Chondrocyte (in vitro differentiated cells): Measurements from ENCODE around the gene CADM1. TPM values are rescaled to one million over a fixed set of nuclear protein-coding genes. Genes with fewer than 3 reads are reported as not detected.
A peak's percentile ranks its signal among the peaks of the same experiment; 100 is the strongest.

Source experiments
- DNase-seq: peaks from one replicate; pipeline ENCODE4 v3.0.0; 2021; ENCODE audit warnings: mixed read lengths, low spot score
- H3K27ac Mint-ChIP-seq: one replicate; pipeline ENCODE4 v1.8.0; 2021; ENCODE audit warnings: mild to moderate bottlenecking, moderate library complexity, mixed read lengths; ENCODE audit not compliant: unreplicated experiment
- H3K27me3 Mint-ChIP-seq: 2 replicates; pipeline ENCODE4 v1.8.0; 2021; ENCODE audit warnings: low read depth, mixed read lengths
- H3K36me3 Mint-ChIP-seq: 2 replicates; pipeline ENCODE4 v1.8.0; 2021; ENCODE audit warnings: low read depth, mixed read lengths
- H3K4me1 Mint-ChIP-seq: 2 replicates; pipeline ENCODE4 v1.8.0; 2021; ENCODE audit warnings: low read depth, mild to moderate bottlenecking, mixed read lengths
- H3K4me3 Mint-ChIP-seq: one replicate; pipeline ENCODE4 v1.8.0; 2021; ENCODE audit warnings: mild to moderate bottlenecking, moderate library complexity, mixed read lengths; ENCODE audit not compliant: unreplicated experiment
- H3K9me3 Mint-ChIP-seq: 2 replicates; pipeline ENCODE4 v1.8.0; 2021; ENCODE audit warnings: low read depth, mixed read lengths
- CTCF ChIP-seq: fragments of 200-600 bp; sonication (generic); IDR thresholded peaks from 2 replicates; pipeline ENCODE4 v1.5.0; 2021; ENCODE audit warnings: antibody characterized with exemption, mild to moderate bottlenecking, moderate library complexity
- total RNA-seq: library from RNA; stranded (reverse); gene quantifications from 3 replicates; pipeline ENCODE4 v1.2.1, GENCODE V29; 2021

Gene CADM1
- total RNA-seq, 1 donor from 2014 or later = 29.0 TPM

GRCh38 chr11:115360186-115360824 is 143.9 kb downstream of the CADM1 start:
- Mint-ChIP-seq H3K27ac (no peak overlapping the region), H3K27me3 (no peaks in the 10 kb centered on the region)
- no peak for DNase-seq

GRCh38 chr11:115357066-115357465 is 147.1 kb downstream of the CADM1 start:
- H3K4me1 Mint-ChIP-seq = peaks cover 17% of the 10 kb centered on the region
- H3K27ac Mint-ChIP-seq = no peak overlapping the region
- no peaks in the 10 kb centered on the region for H3K36me3 Mint-ChIP-seq
- H3K4me3 Mint-ChIP-seq = no peak overlapping the region
- no peaks in the 10 kb centered on the region for H3K27me3 Mint-ChIP-seq
- no peak for TF ChIP-seq CTCF
- DNase-seq = no peak
- H3K9me3 Mint-ChIP-seq = no peaks in the 10 kb centered on the region

More at GRCh38 chr11:115360186-115360824, 143.9 kb downstream of the CADM1 start:
- TF ChIP-seq CTCF = peak; percentile 57
- Mint-ChIP-seq H3K4me1 (peaks cover 13% of the 10 kb centered on the region), H3K9me3 (no peaks in the 10 kb centered on the region), H3K4me3 (no peak overlapping the region), H3K36me3 (no peaks in the 10 kb centered on the region)

- H3K27me3 Mint-ChIP-seq = no peaks in the 10 kb centered on the region
- no peaks in the 10 kb centered on the region for H3K9me3 Mint-ChIP-seq
- no peak overlapping the region for H3K4me3 Mint-ChIP-seq
- H3K4me1 Mint-ChIP-seq = peaks cover 12% of the 10 kb centered on the region
- TF ChIP-seq CTCF = no peak
- no peak overlapping the region for H3K27ac Mint-ChIP-seq
- no peak for DNase-seq
- H3K36me3 Mint-ChIP-seq = no peaks in the 10 kb centered on the region
These were observed 151.3 kb downstream of the CADM1 start for GRCh38 chr11:115352805-115353485.

- Mint-ChIP-seq H3K4me3 (no peak overlapping the region), H3K27ac (no peak overlapping the region), H3K4me1 (peaks cover 4% of the 10 kb centered on the region), H3K9me3 (no peaks in the 10 kb centered on the region), H3K27me3 (no peaks in the 10 kb centered on the region), H3K36me3 (no peaks in the 10 kb centered on the region)
- no peak for TF ChIP-seq CTCF
- no peak for DNase-seq
These were observed 154.7 kb downstream of the CADM1 start for GRCh38 chr11:115349335-115350017.

GRCh38 chr11:115348416-115348815 is 155.8 kb downstream of the CADM1 start:
- DNase-seq = no peak
- peaks cover 4% of the 10 kb centered on the region for H3K4me1 Mint-ChIP-seq
- H3K9me3 Mint-ChIP-seq = no peaks in the 10 kb centered on the region
- H3K27me3 Mint-ChIP-seq = no peaks in the 10 kb centered on the region
- no peaks in the 10 kb centered on the region for H3K36me3 Mint-ChIP-seq
- no peak overlapping the region for H3K27ac Mint-ChIP-seq
- no peak overlapping the region for H3K4me3 Mint-ChIP-seq
- no peak for TF ChIP-seq CTCF
